GM18511 (cell line): ENCODE results near the gene SLC25A1.
"Not testable (repeated sequence)": the region's sequence is repeated elsewhere in the genome, so short reads cannot be mapped to it uniquely, and the experiment has no call there.

Source experiments
- ATAC-seq: cut with Tn5 transposase; IDR thresholded peaks from one replicate; pipeline ENCODE4 v1.9.1; 2021; ENCODE audit warnings: mild to moderate bottlenecking, moderate library complexity; ENCODE audit not compliant: unreplicated experiment

SLC25A1 gene

DNA sequence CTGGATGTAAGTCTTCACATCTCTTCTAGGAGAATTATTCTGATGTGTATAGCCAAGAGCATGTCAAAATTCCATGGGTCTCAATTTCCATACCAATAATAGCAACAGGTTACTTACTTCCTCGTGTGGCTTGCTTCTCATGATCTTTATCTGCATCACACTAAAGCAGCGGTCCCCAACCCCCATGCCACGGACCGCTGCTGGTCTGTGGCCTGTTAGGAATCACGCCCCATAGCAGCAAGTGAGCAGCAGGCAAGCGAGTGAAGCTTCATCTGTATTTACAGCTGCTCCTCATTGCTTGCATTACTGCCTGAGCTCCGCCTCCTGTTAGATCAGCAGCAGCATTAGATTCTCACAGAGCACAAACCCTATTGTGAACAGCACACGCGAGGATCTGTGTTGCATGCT is 28.9 kb upstream of the SLC25A1 start:
- no peak for ATAC-seq

DNA sequence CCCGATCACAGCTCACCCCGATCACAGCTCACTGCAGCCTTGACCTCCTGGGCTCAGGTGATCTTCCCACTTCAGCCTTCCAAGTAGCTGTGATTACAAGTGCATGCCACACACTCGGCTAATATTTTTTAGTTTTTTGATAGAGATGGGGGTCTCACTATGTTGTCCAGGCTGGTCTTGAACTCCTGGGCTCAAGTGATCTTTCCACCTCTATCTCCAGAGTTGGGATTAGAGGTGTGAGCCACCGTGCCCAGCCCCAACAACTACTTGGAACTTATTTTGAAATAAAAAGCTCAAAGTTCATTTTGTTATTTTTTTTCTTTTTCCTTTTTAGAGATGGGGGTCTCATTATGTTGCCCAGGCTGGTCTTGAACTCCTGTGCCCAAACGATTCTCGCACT is 27.8 kb upstream of the SLC25A1 start:
- ATAC-seq = no peak

DNA sequence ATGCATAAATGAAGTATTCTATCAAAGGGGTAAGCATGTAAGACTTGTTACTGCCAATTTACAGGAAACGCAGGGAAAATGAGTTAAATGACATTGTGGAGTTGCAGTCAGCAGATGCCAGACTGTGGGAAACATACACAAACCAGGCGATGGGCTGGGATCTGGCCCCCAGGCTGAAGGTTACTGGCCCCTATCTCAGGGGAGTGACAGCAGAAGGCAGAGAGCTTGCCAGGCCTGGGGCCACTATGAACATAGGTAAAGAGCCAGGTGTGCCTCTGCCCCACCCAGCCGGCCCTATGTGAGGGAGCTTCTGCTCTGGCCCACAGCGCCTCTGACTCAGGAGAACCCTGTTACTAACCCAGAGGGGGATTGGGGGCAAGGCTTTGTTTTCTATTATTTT is 26.1 kb upstream of the SLC25A1 start:
- ATAC-seq = no peak

DNA sequence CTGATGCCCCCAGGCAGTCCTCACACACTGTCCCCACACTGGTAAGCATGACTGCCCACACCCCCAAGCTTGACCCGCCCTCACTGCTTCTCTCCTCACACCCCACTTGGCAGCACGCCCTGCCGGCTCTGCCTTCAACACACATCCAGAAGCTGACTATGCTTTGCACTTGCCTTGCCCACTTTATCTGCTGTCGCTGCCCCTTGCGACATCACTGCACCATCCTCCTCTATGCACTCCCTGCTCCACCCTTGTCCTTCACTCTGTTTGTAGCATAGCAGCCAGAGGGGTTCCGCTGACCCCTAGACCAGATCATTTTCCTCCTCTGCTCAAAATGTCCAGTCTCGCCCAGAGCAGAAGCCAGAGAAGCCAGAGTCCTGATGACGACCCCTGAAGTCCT is 25.3 kb upstream of the SLC25A1 start:
- ATAC-seq = no peak

DNA sequence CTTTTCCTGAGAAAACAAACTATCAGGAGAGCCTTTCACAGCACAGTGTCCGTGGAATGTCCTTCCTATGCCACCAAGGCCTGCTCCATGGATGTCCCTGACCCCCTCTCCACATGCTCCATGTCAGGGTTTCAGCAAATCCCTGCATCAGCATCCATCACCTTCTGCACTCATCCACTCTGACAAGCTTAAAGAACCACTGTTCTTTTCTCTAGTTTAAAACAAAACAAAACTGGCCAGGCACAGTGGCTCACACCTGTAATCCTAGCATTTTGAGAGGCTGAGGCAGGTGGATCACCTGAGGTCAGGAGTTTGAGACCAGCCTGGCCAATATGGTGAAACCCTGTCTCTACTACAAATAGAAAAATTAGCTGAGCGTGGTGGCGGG is 24.3 kb upstream of the SLC25A1 start:
- not testable (repeated sequence) for ATAC-seq

DNA sequence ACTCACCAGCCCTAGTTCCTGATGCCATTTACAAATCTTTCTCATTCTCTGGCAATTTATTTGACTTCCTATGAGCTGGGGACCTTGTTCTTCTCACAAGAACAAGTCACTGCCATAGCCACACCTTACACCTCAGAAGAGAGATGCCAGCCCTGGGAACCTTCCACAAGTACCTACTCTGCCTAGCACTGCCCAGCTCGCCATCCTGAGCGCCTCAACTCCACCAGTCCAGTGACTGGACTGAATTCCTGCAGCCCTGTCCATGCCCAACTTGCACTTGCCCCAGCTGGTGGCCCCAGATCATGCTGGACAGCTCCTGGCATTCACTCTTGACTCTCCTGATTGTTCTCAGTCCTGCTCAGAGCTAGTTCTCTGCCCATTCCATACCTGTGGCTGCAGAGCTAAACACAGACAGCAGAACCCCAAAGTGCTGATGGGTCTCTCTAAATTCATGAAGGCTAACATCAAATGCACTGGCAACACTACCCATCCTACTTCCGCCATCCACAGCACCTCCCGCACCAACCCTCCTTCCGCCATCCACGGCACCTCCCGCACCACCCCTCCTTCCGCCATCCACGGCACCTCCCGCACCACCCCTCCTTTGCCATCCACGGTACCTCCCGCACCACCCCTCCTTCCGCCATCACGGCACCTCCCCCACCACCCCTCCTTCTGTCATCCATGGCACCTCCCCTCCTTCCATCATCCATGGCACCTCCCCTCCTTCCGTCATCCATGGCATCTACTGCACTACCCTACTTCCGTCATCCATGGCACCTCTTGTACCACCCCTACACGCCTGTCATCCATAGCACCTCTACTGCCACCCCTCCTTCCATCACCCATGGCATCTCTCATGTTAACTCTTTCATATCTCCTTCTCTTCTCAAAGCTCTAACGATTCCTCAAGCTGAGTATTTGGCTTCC is 23.6 kb upstream of the SLC25A1 start:
- ATAC-seq = no peak

DNA sequence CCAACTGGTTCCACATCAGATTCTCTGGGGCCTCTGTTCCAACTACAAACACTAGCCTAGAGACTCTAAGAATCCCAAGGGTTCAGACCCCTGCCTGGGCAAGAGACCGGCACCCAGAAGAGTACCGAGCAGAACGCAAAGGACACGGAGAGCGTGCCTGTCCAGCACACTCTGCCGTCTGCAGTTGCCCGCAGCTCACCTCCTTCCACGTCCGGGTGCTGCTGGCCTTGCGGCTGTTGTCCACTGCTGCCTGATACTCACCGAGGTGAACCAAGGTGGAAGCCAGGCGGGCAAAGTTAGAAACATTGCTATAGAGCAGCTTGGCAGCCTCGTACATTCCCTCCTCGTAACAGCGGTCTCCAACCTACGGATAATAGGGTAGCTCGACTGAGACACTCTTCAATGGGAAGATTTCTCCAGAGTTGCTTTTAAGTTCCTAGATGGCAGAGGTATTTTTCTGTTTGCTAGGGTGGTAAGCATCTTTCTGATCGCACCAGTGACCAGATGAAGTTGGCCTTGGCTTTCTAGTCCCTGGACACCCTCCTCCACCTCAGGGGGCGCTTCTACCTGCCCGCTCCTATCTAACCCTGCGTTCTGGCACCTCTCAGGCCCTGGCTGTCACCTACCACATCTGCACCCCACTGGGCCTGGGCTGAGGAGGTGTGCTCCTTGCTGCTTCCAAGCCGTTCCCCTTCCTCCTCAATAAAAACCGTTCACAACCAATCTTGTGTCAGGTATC is 22.8 kb upstream of the SLC25A1 start:
- no peak for ATAC-seq

DNA sequence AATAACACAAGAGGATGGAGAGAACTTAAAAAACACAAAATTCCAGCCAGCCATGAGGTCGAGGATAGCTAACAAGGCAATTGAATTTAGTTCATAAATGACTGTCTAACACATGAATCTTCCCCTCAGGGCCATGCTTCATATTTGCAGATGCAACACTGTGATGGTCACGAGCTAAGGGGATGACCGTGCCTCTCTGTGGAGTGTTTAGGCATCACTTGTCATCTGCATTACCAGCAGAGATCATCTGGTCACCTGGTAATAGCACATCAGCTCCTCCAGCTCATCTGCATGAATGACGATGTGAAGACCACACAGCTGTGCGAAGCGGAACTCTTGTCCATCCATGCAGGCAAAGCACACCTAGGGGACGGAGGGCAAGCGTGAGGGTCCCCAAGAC is 20.9 kb upstream of the SLC25A1 start:
- ATAC-seq = no peak

DNA sequence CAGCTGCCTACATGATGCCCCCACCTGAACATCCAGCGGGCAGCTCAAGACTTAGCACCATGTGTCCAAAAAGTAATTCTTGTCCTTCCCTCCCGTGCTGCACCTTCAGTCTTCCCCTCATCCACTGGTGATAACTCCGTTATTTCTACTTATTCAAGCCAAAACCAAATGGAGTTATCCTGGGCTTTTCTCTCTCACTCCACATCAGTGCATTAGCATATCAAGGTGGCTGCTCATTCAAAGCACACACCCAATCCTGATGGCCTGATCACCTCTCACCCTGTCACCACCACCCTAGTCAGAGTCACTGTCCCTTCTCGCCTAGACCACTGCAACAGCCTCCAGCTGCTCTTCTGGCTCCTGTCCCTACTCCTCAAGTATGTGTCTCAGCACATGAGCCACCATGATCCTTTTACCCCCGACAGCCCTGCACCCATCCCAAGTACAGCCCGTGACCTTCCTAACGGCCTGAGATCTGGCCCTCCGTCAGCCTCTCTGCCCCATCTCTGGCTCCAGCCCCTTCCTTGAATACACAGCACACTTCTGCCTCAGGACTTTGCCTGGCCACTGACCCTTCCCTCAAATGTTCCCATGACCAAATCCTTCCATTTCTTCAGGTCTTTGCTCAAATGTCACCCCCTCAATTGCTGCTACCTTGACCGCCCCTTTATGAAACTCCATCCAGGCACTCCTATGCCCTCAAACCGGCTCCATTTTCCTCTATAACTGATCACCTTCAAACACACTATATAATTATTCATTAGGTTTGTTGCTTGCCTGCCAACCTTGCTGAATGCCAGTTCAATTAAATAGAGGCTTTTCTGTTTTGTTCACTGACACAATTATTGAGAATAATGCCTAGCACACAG is 19.7 kb upstream of the SLC25A1 start:
- no peak for ATAC-seq

DNA sequence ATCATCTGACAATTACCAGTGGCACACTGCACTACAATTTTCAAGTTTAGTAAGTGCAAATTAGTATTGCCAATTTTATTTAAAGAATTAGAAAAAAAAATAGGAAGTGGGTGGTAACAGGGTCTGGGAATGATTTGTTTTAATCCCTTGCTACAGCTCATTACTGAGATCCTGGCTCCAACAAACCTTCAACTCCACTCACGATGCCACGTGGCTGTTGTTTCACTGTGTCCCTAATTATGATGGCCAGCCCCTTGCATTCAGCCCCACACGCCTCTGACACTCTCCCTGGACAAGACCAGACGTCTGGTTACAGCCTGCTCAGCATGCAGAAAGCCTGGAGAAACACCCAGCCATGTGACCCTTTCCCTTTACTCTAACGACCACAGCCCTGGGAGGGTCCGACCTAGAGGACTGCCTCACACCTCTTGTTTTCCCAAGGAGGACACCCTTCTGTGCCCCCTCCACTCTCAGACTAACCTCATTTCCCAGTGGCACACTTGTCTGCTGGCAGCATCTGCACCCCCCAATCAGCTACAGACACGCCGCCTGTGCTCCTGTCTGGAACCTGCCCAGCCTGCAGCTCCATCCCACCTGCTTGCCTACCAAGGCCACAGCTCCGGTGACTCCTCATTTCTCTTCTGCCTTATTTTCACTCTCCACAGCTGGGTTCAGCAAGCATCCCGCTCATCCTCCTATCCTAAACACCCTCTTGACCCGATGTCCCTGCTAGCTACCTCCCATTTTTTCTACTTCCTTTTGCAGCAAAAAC is 18.5 kb upstream of the SLC25A1 start:
- ATAC-seq = no peak

DNA sequence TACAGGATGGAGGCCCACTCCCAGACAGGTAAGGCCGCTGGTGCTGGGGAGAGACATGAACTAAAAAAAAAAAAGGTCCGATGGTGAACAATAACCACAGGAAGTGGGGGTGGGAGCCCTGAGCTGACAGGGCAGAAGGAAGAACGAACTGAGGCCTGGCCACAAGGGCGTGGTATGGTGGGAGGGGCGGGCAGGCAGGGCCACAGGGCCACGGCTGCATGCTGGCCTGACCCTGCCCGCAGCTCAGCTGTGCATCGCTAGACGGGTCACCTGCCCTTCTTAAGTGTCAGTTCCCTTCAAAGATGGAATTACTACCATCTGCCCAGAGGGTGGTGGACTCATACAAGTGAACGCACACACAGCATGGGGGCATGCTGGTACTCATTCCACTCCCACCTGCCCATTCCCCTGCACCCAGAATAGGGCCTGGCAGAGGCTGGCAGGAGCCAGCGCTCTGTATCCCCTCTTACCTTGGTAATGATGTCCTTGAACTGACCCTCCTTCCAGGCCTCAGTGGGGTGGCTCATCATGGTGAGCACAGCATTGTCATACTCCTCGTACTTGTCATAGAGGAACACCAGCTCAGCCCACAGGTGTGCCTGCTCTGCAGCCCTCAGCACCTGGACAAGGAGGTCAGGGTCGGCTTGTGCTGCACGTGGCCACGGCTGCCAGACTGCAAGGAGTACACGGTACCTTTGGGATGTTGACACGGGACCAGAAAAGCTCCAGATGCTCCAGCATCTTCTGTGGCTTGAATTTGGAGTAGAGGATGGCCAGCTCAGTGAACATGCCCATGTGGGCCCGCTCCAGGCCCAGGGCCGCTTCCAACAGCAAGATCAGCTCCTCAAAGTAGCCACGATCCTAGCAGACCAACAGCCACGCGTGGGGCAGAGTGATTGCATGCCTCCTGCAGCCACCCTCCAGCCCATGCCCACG is 17.5 kb upstream of the SLC25A1 start:
- no peak for ATAC-seq

DNA sequence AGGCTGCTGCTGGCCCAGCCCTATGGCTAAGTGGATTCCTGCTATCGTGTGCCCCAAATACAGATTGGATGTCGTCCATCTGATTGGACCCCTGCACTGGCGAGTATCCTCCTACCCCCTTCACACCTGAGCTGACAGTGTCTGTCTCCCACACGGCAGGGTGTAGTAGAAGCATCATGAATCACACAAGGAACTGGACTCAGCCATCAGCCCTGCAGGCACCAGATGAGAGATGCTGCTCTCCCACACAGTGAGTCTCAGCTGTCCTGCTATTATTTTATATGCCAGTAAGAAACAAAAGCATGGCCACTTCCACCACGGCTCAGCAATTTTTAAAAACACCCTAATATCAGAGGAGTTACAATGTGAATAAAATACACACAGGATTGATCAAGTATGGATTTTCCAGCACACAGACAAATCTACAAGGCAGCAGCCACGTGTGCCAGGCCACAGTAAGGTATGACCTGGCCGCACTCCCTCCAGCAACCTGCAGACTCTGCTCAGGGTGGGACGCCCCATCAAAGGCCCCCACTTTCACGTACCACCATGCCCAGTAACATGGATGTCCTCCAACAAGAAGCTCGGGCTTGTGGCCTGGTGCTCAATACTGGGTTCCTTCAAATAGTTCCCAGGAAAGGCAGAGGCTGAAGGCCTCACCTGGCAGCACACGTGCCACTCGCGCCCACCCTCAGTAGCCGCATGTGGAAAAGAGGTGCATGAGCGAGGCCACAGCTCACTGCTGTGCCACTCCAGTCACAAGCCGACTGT is 16.4 kb upstream of the SLC25A1 start:
- no peak for ATAC-seq

DNA sequence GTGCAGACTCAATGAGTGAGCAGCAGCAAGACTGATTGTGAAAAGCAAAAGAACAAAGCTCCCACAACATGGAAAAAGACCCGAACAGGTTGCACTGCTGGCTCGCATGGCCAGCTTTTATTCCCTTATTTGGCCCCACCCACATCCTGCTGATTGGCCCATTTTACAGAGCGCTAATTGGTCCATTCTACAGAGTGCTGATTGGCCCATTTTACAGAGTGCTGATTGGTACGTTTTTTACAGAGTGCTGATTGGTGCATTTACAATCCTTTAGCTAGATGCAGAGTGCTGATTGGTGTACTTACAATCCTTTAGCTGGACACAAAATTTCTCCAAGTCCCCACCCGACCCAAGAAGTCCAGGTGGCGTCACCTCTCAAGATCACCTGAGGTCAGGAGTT is 15.3 kb upstream of the SLC25A1 start:
- ATAC-seq = no peak

DNA sequence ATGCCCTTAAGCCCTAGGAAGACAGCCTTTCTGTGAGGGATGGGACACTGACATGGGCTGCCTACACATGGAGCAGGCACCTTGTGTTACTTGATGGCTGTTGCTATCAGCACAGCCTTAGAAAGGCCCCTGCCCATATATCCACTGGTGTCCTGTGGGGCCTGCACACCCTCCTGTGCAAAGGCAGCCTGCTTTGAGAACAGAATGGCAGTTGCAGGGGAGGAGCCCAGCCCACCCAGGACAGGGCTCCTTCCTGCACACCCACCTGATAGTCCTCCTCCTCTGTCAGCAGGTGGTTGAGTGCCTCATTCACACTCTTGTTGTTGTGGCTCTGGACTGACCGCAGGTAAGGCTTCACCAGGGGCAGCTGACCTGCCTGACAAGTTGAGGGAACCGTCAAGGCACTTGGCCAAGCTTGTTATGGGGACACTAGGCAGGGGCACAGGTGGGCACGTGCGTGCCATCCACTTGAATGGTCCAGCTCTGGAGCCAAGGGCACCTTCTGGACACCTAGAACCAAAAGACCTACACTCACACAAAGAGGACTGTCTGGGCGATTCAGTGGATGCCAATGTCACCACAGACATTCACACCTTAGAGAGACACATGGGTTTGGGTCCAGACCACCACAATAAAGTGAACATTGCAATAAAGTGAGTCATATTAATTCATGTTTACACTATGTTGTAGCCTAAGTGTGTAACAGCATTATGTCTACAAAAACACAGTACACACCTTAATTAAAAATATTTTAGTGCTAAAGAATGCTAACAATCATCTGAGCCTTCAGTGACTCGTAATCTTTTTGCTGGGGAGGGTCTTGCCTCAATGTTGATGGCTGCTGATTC is 9.4 kb upstream of the SLC25A1 start:
- ATAC-seq = no peak

DNA sequence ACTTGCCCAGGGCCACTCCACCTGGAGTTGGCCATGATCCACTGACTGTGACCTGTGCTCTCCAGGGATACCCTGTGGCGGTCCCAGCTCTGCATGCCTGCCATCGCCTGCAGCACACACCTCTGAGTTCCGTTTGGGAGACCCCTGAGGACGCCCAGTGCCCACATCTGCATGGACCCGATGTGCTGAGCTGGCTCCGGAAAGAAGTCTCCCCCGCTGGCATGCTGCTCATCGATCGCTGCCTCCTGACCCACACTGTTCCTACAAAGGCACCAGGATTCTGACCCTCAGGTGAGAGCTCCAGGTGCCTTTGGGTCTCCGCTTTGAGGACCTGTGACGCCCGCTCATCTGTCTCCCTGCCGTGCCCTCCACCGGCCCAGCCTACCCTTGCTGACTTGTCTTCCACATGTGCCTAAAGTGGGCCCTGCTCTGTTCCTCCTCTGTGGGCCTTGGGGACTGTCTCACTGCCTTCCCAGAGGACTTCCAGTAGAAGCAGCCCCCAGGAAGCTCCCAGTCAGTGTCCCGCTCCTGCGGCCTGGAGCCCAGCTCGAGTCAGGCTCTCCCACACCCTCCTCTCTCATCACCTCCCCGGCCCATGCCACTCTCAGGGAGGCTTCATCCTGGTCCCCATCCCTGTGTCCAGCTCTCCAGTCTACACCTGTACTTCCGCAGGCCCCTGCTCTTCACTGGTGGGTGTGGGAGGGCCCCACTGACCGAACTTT is 5.9 kb upstream of the SLC25A1 start:
- no peak for ATAC-seq

DNA sequence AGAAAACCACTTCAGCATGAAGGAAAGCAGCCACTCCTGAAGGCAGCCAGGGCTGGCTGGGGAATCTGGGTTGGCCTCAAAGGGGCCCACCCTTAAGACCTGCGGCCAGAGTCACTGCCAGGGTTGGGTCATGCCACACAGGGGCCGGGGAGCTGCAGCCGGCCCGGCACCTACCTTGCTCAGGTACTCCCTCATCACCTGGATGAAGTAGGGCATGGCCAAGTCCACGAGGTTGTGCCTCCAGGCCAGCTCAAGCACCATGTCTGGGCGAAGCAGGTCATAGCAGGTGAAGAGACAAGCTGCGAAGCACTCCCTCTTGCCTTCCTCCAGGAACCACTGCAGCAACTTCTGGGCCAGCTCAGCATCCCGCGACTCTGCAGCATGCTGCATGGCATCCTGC is 4.7 kb upstream of the SLC25A1 start:
- no peak for ATAC-seq

DNA sequence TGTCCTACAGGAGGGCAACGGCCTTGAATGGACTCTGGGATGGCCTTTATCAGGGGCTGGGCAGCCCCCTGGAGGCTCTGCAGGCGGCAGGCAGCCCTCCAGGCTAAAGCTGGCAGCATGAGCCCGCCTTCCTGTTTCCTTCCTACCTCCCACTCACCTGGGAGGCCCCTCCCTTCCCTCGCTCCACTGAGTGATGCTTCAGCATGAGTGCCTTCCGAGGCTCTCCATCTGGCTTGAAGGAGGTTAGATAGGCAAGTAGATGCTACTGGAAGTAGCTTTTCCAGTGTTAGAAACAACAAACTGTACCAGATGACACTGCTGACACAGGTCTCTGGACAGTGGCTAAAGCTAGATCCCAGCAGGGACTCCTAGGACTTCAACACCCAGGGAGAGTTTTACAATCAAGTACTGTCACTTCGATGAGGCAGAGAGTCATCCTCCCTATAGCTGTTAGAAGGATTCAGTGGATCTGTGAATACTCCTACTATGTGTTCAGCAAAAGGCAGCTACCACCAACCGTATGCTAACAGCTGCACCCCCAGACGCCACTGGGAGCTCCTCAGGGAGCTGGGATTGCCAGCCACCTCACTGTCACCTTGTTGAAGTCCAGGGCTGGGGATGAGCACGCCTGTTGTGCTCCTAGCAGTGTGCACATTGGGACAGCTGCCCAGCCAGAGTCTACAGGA is 4.1 kb upstream of the SLC25A1 start:
- no peak for ATAC-seq
